Fibroblast of lung (primary cell): Measurements from ENCODE around the gene CALCOCO1.

Source experiments
- CTCF ChIP-seq, 2 donors: IDR thresholded peaks in 1 of 2; conservative IDR thresholded peaks in 1 of 2; 1 replicate in 1 of 2; 2 replicates in 1 of 2; pipeline ENCODE4 v1.5.1; 2011 to 2012; ENCODE audit warnings: low read length in 2 of 2, control low read depth in 1 of 2, inconsistent platforms in 1 of 2, low read depth in 1 of 2, mild to moderate bottlenecking in 1 of 2
- EZH2 ChIP-seq: IDR thresholded peaks from 2 replicates; pipeline ENCODE4 v1.5.1; 2012; ENCODE audit warnings: low read length, control low read depth, mild to moderate bottlenecking; ENCODE audit errors: missing control alignments

GRCh38 chr12:53729644-53730043, 2.4 kb upstream of the CALCOCO1 start:
- no peak for TF ChIP-seq CTCF (conservative IDR thresholded peaks at IDR 0.05 in 1 of 2, IDR thresholded peaks at IDR 0.05 in 1 of 2; ENCODE audit: low read depth in 1 of 2, low read length in 2 of 2)
- TF ChIP-seq EZH2: no peak
